Stimulated activated CD4-positive, alpha-beta T cell treated with anti-CD3 and anti-CD28 coated beads, Interleukin-12 subunit alpha, Interleukin-12 subunit beta, amount 100 ng/mL, for 4 hours (primary cell): Measurements from ENCODE around the gene WDR83.

Experiments used
- DNase-seq: peaks from one replicate; pipeline ENCODE4 v3.0.0-alpha.2; 2020

Gene WDR83

DNA sequence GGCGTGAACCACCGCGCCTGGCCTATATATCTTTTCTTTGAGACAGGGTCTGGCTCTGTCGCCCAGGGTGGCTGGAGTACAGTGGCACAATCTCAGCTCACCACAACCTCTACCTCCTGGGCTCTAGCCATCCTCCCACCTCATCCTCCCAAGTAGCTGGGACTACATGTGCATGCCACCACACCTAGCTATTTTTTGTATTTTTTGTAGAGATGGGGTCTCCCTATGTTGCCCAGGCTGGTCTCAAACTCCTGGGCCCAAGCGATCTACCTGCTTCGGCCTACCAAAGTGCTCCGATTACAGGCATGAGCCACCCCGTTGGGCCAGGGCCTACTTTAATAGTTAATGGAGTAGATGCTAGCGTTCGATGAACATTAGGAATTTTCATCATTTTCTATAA, 53.7 kb downstream of the WDR83 start:
- no peak for DNase-seq

DNA sequence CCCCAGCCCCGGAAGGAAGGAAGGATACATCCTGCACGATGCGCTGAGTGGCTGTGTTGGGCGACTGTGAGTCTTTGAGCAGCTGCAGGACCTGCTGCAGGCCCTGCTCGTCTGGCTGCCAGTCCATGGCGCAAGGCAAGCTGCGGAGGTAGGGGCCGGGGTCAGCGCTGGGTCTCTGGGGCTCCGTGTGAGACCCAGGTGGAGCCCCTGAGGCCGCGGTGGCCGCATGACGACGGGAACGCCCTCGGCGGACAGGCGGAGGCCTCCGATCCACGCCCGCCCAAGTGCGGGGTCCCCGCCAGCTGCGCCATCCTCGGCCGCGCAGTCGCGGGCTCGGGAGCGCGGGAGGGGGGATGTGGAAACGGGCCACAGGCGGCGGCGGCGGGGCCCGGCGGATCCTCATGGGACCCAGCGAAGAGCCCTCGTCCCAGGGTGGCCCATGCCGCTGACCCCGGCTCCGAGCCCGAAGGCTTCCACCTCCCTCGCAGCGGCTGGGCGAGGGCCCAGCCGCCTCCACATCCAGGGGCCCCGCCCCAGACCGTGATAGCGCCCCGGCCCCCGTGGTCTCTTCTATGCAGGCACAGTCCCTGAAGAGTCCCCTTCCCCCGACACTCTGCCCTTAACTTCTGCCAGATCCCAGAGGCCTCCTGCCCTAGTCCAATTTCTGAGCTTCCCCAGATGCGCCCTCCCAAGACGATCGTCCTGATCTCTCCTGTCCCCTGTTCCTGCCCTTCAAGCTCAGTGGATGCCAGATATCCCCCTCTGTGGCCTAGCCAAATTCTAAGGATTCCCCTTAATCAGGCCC, 54.4 kb downstream of the WDR83 start:
- DNase-seq, result no peak

DNA sequence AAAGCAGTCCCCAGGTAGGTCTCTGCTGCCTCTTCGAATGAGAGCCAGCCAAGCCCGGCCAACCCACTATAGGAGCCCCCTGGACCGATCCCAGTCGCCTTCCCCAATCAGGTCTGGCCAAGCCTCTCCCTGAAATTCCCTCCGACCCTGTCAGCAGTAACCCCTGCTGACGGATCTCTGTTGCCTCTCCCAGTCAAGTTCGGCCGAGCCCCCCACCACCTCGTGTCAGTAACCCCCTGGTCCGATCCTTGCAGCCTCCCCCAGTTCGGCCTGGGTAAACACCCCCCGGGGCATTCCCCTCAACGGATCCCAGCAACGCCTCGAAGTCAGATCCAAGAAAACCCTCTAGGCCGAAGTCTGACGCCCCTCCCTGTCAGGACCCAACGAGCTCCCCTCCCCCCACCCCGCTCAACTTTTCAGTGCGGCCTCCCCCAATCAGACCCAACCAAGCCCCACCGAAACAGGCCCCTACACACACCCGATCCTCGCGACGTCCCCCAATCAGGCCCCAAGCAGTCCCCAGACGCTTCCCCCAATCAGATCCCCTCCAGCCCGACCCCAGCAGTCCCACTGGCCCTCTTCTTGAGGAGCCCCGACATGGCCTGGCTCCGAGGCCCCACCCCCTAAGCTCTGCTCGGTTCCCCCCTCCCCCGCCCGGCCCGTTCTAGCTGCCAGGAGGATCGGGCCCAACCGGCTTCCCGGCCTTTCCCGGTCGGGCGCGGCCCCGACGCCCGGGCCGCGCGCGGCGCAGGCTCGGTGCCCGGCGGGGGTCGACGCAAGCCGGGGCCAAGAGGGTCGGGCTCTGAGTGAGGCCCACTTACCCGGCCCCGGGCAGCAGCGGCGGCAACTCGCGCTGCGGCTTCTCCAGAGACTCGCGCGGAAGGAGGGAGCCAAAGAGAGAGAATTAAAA, 55.3 kb downstream of the WDR83 start:
- peak; percentile 51 for DNase-seq

DNA sequence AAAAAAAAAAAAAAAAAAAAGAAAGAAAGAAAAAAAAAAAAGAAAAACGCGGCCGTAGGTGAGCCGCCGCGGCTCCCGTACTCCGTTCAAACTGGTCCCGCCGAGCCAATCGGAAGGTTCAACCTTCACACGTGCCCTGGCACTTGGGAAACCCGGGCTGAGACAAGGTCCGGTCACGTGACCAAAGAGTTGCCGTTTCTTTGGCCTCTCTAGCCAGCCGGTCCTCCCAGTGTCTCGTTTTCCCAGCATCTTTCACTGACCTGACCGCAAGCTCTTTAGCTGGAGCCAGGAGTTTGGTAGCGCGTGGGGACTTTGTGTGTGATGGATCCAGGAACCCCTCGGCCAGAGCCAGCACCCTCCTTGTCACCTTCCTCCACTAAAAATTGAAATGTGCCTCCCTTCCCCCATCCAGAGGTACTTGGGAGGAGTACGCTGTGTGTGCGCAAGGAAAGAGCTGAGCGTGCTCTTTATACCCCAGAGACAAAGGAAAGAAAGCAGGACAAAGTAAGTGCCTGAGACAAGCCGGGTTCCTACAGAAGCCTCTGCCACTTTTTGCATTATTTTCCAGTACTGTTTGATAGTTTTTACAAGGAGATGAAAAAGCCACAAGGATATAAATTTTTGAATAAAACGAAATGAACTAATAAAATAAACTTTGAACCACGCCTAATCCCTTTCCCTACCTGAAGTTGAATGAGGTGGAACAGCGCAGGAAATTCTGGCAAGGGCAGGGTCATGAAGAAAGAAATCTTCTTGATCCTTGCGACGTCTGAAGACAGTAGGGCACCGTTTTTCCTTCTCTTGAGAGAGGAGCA, 56.2 kb downstream of the WDR83 start:
- peak; percentile 83 for DNase-seq

DNA sequence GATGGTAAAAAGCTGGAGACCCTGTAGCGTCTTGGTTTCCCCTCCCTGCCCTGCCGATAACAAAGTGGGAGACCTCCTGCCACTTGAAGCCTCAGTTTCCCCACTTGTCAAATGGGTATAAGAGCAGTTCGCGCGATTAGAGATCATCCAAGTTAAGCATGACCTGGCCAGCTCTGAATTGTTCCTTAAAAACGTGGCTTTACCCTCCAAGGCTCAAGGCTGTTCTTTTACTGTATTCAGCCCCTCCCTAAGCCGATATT, 56.7 kb downstream of the WDR83 start:
- no peak for DNase-seq

DNA sequence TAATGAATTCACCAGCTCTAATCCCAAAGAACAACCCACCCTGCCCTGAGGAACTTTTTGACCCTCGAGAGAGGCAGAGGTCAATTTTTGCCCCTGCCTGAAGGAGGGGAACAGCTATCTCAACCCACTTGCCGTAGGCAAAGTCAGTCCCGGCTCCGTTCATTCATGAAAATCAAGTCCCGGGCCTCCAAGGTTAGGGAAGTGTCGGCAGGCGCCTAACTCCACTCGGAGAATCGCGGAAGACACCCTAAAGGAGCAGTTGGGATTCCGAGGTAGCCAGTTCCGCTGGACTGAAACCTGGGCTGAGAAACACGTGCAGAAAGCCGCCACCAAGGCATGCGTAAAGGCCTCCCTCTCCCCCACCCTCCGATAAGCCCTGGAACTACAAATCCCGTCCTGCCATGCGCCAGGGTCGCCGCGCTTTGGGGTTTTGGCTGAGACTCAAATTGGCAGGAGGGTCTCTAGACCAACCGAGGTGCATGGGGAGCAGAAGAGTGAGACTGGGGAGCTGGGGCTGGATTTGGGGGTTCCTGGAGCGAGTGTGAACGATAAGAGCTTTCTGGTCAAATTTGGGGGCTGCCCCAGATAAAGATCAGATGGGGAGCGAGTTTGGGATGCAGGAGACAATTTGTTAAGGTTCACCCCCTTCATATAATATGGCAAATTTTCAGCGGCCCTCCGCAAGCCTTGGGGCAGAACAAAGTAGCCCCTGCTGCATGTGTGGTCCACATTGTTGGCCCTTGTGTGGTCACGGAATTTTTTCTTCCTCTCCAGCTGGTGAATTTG, 57.2 kb downstream of the WDR83 start, which contains the start of gene TNPO2:
Gene TNPO2 (minus strand): TSS at position 292 of the 786 bp plus-strand sequence. CDS start 2,955 bp downstream, outside the sequence.
- DNase-seq, result peak; percentile 71
